ENCODE results near the gene SEMA3B.

DNA sequence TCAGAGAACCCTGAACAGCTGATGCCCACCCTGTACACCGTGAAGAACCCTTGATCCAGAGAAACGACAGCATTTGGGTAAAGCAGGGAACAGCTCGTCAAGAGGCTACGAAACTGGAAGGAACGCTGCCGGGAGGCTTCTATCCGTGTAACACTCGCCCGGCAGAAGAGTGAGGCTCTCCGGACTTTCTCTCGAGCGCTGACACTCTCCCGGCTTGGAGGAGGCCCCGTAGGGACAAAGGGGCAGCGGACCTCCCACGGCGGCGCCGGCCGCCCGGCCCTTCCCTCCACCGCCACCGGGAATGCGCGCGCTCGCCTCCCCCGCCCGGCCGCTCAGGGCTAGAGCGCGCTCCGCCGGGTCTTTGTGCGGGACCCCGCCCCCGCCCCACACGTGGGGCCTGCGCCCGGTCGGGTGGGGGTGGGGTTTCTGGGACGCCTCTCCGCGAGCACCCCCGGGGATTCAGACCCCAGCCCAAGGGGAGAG, 51.9 kb downstream of the SEMA3B start:
- TF ChIP-seq, protein P1, sequence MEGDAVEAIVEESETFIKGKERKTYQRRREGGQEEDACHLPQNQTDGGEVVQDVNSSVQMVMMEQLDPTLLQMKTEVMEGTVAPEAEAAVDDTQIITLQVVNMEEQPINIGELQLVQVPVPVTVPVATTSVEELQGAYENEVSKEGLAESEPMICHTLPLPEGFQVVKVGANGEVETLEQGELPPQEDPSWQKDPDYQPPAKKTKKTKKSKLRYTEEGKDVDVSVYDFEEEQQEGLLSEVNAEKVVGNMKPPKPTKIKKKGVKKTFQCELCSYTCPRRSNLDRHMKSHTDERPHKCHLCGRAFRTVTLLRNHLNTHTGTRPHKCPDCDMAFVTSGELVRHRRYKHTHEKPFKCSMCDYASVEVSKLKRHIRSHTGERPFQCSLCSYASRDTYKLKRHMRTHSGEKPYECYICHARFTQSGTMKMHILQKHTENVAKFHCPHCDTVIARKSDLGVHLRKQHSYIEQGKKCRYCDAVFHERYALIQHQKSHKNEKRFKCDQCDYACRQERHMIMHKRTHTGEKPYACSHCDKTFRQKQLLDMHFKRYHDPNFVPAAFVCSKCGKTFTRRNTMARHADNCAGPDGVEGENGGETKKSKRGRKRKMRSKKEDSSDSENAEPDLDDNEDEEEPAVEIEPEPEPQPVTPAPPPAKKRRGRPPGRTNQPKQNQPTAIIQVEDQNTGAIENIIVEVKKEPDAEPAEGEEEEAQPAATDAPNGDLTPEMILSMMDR (IDR thresholded peaks at IDR 0.05) = peak in 1 of 4 experiments; percentile 22
- TF ChIP-seq POLR2AphosphoS5 (IDR thresholded peaks at IDR 0.05) = no peak

Measured in prostate gland (tissue), 2 donors.